ENCODE results near the gene ZBTB20.

GRCh38 chr3:114902691-114903101, 244.4 kb downstream of the ZBTB20 start:
- TF ChIP-seq POLR2A (IDR thresholded peaks at IDR 0.05) (no peak), CTCF (IDR thresholded peaks at IDR 0.05) (no peak), POLR2AphosphoS5 (IDR thresholded peaks at IDR 0.05) (no peak)
